Measurements from ENCODE around the gene NWD2. TPM values are rescaled to one million over a fixed set of nuclear protein-coding genes. Genes with fewer than 3 reads are reported as not detected.

Gene NWD2
- total RNA-seq, 1 donor, result not detected

- no peak for TF ChIP-seq CTCF (IDR thresholded peaks at IDR 0.05; ENCODE audit: insufficient read depth, low read depth, low read length)
- DNase-seq (ENCODE audit: low read depth), result no peak
- H3K4me3 ChIP-seq (ENCODE audit: low read depth, low read length), result no peak overlapping the region
Measured at GRCh38 chr4:37481547-37482122, 237.1 kb downstream of the NWD2 start.

- H3K4me3 ChIP-seq (ENCODE audit: low read depth, low read length), result no peak overlapping the region
- TF ChIP-seq CTCF (IDR thresholded peaks at IDR 0.05; ENCODE audit: insufficient read depth, low read depth, low read length), result no peak
- no peak for DNase-seq (ENCODE audit: low read depth)
Measured at GRCh38 chr4:37482236-37482913, 237.8 kb downstream of the NWD2 start.

- DNase-seq (ENCODE audit: low read depth), result no peak
- H3K4me3 ChIP-seq (ENCODE audit: low read depth, low read length), result no peak overlapping the region
- TF ChIP-seq CTCF (IDR thresholded peaks at IDR 0.05; ENCODE audit: insufficient read depth, low read depth, low read length), result no peak
Measured at GRCh38 chr4:37483610-37484009, 239.1 kb downstream of the NWD2 start.

GRCh38 chr4:37486166-37486565 is 241.6 kb downstream of the NWD2 start:
- TF ChIP-seq CTCF (IDR thresholded peaks at IDR 0.05; ENCODE audit: insufficient read depth, low read depth, low read length), result no peak

GRCh38 chr4:37487668-37488067 is 243.1 kb downstream of the NWD2 start:
- H3K4me3 ChIP-seq (ENCODE audit: low read depth, low read length), result no peak overlapping the region
- DNase-seq (ENCODE audit: low read depth), result no peak
- no peak for TF ChIP-seq CTCF (IDR thresholded peaks at IDR 0.05; ENCODE audit: insufficient read depth, low read depth, low read length)

More at GRCh38 chr4:37486166-37486565, 241.6 kb downstream of the NWD2 start:
- DNase-seq (ENCODE audit: low read depth), result no peak
- no peak overlapping the region for H3K4me3 ChIP-seq (ENCODE audit: low read depth, low read length)

GRCh38 chr4:37489697-37490096 is 245.2 kb downstream of the NWD2 start:
- H3K4me3 ChIP-seq (ENCODE audit: low read depth, low read length), result no peak overlapping the region
- no peak for DNase-seq (ENCODE audit: low read depth)
- no peak for TF ChIP-seq CTCF (IDR thresholded peaks at IDR 0.05; ENCODE audit: insufficient read depth, low read depth, low read length)

All from fibroblast of villous mesenchyme (primary cell).